Muscle layer of colon (tissue), 2 donors: Measurements from ENCODE around the gene AKR1C2.
"Not testable (repeated sequence)": the region's sequence is repeated elsewhere in the genome, so short reads cannot be mapped to it uniquely, and the experiment has no call there.

Experiments used
- H3K27ac ChIP-seq: one replicate; pipeline ENCODE4 v1.7.0; 2013; ENCODE audit warnings: low read depth, mild to moderate bottlenecking, low read length, moderate library complexity
- H3K27me3 ChIP-seq, 2 donors: one replicate each; pipeline ENCODE4 v1.7.0; 2013; ENCODE audit warnings: low read length in 2 of 2, mild to moderate bottlenecking in 2 of 2; ENCODE audit not compliant: insufficient read depth in 2 of 2, control insufficient read depth in 1 of 2
- H3K36me3 ChIP-seq: one replicate; pipeline ENCODE4 v1.7.0; 2013; ENCODE audit warnings: mild to moderate bottlenecking, low read length; ENCODE audit not compliant: insufficient read depth
- H3K4me1 ChIP-seq: one replicate; pipeline ENCODE4 v1.7.0; 2013; ENCODE audit warnings: mild to moderate bottlenecking, low read length; ENCODE audit not compliant: insufficient read depth
- H3K4me3 ChIP-seq, 2 donors: one replicate each; pipeline ENCODE4 v1.7.0; 2013; ENCODE audit warnings: low read length in 2 of 2, low read depth in 1 of 2, mild to moderate bottlenecking in 1 of 2, moderate library complexity in 1 of 2
- H3K9ac ChIP-seq: one replicate; pipeline ENCODE4 v1.7.0; 2013; ENCODE audit warnings: low read length
- H3K9me3 ChIP-seq: one replicate; pipeline ENCODE4 v1.7.0; 2013; ENCODE audit warnings: mild to moderate bottlenecking, low read length
- donor health status: abdominal sarcoma.
- donor health status: Adenocarcinoma of cecum.

The AKR1C2 gene

DNA sequence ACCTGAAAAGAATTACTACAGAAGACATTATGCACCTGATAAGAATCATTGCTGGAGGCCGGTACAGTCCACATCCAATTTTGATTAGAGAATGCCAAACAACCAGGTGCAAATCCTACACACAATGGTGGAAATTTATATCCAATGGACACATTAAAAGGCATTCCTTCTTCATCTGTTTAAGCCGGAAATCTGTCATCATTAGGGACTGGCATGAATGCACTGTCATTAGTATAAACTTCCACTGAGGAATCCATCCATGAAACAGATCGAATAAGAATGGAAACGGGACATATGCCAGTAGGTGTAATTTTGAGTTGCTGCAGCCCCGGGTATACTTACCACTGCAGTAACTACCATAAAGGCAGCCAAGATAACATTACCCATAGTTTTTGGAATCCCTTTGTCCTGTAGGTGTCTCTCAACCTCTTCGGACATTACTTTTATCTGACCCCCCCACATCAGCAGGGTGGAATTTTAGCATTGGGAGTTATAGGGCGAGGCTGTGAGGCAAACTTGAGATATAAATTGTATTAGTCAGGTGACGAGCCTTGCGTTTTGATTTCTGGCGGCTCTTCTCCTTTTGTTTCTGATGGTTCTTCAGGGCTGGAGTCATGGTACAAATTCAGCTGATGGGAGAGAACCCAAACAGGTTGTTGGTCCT is 36.5 kb upstream of the AKR1C2 start:
- no peaks in the 10 kb centered on the region for H3K9me3 ChIP-seq
- no peak overlapping the region for H3K9ac ChIP-seq
- H3K4me1 ChIP-seq = peaks cover 3% of the 10 kb centered on the region
- H3K27ac ChIP-seq = no peak overlapping the region
- no peaks in the 10 kb centered on the region for H3K27me3 ChIP-seq
- H3K36me3 ChIP-seq = no peaks in the 10 kb centered on the region
- H3K4me3 ChIP-seq = no peak overlapping the region

DNA sequence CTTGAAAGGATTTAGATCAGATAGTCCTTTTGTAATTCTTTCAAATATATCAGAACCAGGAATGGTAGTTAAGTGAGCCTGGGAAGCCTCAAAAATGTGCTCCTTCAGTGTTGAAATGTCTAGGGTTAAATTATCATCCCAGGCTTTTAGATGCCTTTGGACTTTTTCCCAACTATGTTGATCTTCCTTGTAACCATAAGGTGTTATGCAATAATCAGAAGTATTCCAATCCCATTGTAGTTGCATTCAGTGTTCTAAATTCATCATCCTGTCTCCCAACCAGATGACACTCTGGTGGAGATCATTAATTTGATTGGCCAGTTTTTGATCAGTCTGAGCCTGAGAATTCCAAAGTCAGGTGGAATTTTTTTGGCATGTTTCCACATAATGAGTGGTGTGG is 35.1 kb upstream of the AKR1C2 start:
- H3K36me3 ChIP-seq = no peaks in the 10 kb centered on the region
- no peaks in the 10 kb centered on the region for H3K9me3 ChIP-seq
- no peaks in the 10 kb centered on the region for H3K27me3 ChIP-seq
- H3K4me3 ChIP-seq = no peak overlapping the region
- peaks cover 3% of the 10 kb centered on the region for H3K4me1 ChIP-seq
- no peak overlapping the region for H3K27ac ChIP-seq
- H3K9ac ChIP-seq = no peak overlapping the region

GRCh38 chr10:5038101-5038500 is 34.4 kb upstream of the AKR1C2 start:
- Histone ChIP-seq H3K4me3 (no peak overlapping the region), H3K9ac (no peak overlapping the region), H3K4me1 (peaks cover 3% of the 10 kb centered on the region), H3K36me3 (no peaks in the 10 kb centered on the region), H3K27ac (no peak overlapping the region), H3K27me3 (no peaks in the 10 kb centered on the region), H3K9me3 (no peaks in the 10 kb centered on the region)

DNA sequence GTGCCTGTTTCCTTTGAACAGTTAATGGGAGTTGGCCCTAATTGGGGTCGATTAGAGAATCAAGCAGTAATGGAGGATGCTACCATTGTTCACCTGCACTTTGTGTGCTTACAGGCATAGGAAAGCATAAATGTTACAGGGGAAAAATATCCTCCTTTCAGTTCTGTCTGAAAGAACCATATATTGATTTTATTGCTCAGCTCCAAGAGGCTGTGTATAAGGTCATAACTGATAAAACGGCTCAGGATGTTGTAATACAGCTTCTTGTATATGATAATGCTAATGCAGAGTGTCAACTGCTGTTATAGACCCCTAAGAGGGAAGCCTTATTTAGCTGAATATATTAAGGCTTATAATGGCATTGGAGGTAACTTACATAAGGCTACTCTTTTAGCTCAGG is 32.9 kb upstream of the AKR1C2 start:
- Histone ChIP-seq H3K36me3 (no peaks in the 10 kb centered on the region), H3K4me1 (peaks cover 3% of the 10 kb centered on the region), H3K27me3 (no peaks in the 10 kb centered on the region), H3K9ac (no peak overlapping the region), H3K27ac (no peak overlapping the region), H3K9me3 (no peaks in the 10 kb centered on the region), H3K4me3 (no peak overlapping the region)

- Histone ChIP-seq H3K9me3 (no peaks in the 10 kb centered on the region), H3K4me1 (no peaks in the 10 kb centered on the region), H3K4me3 (no peak overlapping the region), H3K36me3 (no peaks in the 10 kb centered on the region), H3K27ac (no peak overlapping the region), H3K27me3 (no peaks in the 10 kb centered on the region), H3K9ac (no peak overlapping the region)
These were observed 31.7 kb upstream of the AKR1C2 start for GRCh38 chr10:5035356-5035755.

DNA sequence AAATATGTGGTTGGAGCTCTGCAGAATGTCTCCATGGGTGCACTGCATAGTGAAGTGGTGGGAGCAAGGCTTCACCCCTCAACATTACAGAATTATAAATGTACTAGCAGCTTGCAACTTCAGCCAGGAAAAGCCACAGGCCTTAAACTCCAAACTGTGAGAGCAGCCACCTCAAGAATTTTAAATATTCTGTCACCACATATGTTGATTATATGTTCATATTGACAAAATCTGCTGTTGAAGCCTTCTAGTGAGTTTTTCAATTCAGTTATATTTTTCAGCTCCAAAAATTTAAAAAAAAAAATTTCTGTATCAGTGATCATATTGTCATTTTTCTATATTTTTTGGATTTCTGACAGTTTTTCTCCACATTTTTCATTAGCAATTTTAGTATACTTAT is 30.9 kb upstream of the AKR1C2 start:
- Histone ChIP-seq H3K27me3 (no peaks in the 10 kb centered on the region), H3K9me3 (no peaks in the 10 kb centered on the region), H3K36me3 (no peaks in the 10 kb centered on the region), H3K4me3 (no peak overlapping the region), H3K9ac (no peak overlapping the region), H3K4me1 (no peaks in the 10 kb centered on the region), H3K27ac (no peak overlapping the region)

DNA sequence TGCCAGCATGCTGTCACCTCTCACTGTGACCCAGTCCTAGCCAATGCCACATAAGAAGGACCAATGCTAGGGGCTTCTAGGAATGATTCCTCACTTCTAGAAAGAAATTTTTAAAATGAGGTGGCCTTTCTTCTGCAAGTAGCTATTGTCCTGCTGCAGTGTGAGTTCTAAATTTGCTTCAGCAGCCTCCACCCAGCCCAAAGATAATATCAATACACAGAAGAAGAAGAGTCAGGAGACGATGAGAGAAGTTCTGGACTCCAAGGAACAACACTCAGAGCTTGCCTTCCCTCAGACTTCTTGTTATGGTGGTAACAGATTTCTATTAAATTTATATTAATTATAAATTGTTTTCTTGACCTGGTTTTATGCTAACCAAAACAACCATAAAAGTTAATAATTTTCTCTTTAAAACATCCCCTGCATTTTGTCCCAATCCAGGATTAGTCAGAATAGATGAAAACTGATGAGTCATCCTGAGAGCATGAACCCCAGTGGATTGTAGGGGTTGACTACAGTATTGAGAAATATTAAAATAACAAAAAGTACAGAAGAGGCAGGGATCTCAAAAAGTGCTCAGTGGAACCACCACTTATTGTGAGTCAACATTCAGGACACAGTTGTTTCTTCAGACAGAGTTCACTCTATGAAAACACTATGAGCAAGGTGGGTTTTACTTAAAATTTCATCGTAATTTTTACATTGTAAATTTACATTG is 29.6 kb upstream of the AKR1C2 start:
- H3K4me1 ChIP-seq = no peaks in the 10 kb centered on the region
- H3K9me3 ChIP-seq = no peaks in the 10 kb centered on the region
- no peak overlapping the region for H3K27ac ChIP-seq
- no peaks in the 10 kb centered on the region for H3K27me3 ChIP-seq
- no peak overlapping the region for H3K4me3 ChIP-seq
- no peak overlapping the region for H3K9ac ChIP-seq
- H3K36me3 ChIP-seq = no peaks in the 10 kb centered on the region

DNA sequence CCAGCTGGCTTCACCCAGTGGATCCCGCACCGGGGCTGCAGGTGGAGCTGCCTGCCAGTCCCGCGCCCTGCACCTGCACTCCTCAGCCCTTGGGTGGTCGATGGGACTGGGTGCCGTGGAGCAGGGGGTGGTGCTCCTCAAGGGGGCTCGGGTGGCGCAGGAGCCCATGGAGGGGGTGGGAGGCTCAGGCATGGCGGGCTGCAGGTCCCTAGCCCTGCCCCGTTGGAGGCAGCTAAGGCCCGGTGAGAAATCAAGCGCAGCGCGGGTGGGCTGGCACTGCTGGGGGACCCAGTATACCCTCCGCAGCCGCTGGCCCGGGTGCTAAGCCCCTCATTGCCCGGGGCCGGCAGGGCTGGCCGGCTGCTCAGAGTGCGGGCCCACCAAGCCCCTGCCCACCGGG is 28.8 kb upstream of the AKR1C2 start:
- H3K36me3 ChIP-seq, H3K4me3 ChIP-seq, H3K27me3 ChIP-seq, H3K9me3 ChIP-seq, H3K9ac ChIP-seq, H3K27ac ChIP-seq, H3K4me1 ChIP-seq: not testable (repeated sequence)

DNA sequence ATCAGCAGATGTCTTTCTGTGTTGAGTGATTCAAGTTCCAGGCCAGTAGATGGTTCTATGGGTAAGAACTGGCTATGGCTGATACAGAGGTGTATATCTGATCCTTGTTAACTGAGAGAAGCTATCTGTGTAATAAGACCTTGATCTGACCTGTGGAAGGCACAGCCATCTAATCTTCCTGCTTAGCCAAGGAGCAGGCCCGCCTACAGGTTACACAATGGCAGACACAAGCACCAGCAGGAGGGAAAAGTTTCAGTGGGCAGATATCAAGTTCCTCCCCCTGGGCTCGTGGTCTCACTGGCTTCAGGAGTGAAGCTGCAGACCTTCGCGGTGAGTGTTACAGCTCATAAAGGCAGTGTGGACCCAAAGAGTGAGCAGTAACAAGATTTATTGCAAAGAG is 27.9 kb upstream of the AKR1C2 start:
- H3K36me3 ChIP-seq, H3K9me3 ChIP-seq, H3K4me3 ChIP-seq, H3K9ac ChIP-seq, H3K27me3 ChIP-seq, H3K4me1 ChIP-seq, H3K27ac ChIP-seq: not testable (repeated sequence)

DNA sequence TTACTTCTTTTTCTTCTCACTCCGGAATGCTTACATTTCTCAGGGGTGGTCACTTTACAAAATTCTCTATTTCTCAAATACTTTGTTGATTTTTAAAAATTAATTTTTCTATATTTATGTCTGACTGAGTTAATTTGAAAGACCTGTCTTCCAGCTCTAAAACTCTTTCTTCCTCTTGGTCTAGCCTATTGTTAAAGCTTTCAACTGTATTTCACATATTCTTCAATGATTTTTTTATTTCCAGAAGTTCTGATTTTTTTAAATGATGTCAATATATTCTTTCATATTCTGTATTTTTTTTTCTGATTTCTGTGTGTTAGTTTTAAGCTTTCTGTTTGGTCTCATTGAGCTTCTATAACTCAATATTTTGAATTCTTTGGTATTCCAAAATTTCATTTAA is 27.3 kb upstream of the AKR1C2 start:
- Histone ChIP-seq H3K9me3 (no peaks in the 10 kb centered on the region), H3K4me3 (no peak overlapping the region), H3K27ac (no peak overlapping the region)

GRCh38 chr10:5025461-5025881 is 21.8 kb upstream of the AKR1C2 start:
- not testable (repeated sequence) for H3K9ac ChIP-seq, H3K36me3 ChIP-seq, H3K4me3 ChIP-seq, H3K27ac ChIP-seq, H3K9me3 ChIP-seq, H3K4me1 ChIP-seq, H3K27me3 ChIP-seq

More for the DNA sequence above, 27.3 kb upstream of the AKR1C2 start:
- Histone ChIP-seq H3K9ac (no peak overlapping the region), H3K4me1 (no peaks in the 10 kb centered on the region), H3K36me3 (no peaks in the 10 kb centered on the region), H3K27me3 (no peaks in the 10 kb centered on the region)

DNA sequence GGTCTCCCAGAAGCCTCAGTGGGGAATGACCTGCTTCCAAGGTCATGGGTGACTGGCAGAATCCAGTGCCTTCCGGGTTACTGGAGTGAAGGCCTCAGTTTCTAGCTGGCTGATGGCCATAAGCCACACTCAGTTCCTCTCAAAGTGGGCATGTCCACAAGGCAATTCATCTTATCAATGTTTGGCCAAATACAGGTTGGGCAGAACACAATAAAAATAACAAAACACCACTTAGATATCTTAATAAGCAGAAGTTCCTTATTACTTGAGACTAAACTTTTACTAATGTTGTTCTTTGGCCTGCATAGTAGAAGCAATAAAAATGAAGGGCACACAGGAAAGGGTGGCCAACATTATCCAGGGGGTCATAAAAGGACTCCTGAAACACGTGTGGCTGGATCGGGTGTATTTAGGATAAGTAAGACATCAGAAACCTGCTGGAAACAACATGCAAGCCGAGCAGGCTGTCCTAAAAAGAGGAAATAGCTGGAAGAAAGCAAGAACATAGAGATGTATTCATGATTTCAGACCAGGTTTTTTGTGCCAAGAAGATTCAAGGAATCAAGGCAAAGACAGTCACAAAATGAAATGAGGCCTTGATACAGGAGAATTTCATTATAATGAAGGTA is 19.6 kb upstream of the AKR1C2 start:
- H3K4me1 ChIP-seq = peaks cover 9% of the 10 kb centered on the region
- H3K9ac ChIP-seq = no peak overlapping the region
- no peaks in the 10 kb centered on the region for H3K36me3 ChIP-seq
- H3K27ac ChIP-seq = no peak overlapping the region
- H3K4me3 ChIP-seq = no peak overlapping the region
- H3K27me3 ChIP-seq = no peaks in the 10 kb centered on the region
- no peaks in the 10 kb centered on the region for H3K9me3 ChIP-seq
